Renal pelvis (tissue), 12 donors: ENCODE data around the gene MRTO4. TPM values are rescaled to one million over a fixed set of nuclear protein-coding genes. Genes with fewer than 3 reads are reported as not detected.
"Not testable (repeated sequence)": the region's sequence is repeated elsewhere in the genome, so short reads cannot be mapped to it uniquely, and the experiment has no call there.

ENCODE experiments used
- DNase-seq: peaks from one replicate; pipeline ENCODE4 v3.0.0-alpha.2; 2013
- long read RNA-seq, 16 experiments: transcript quantifications; one replicate each; lab custom pipeline, GENCODE V29; 2026
- polyA plus RNA-seq, 3 donors: library from polyadenylated mRNA; unstranded; fragments of 120-200 nt; gene quantifications; one replicate each; pipeline ENCODE4 v1.2.1, GENCODE V29; 2013; ENCODE audit not compliant: insufficient read length in 3 of 3

Gene MRTO4
- polyA plus RNA-seq: 10 to 100 TPM; 32.5 to 33.7 (median 32.7) TPM
- long read RNA-seq, donor 1, transcript MRTO4-201 (8 exons, 2,315 nt): major isoform, 20 of 21 reads
- long read RNA-seq, donor 1, partial matches to known transcripts: 0 of 21 reads
- long read RNA-seq, donor 1, other reads (novel, unspliced or antisense): 0 of 21 reads
- long read RNA-seq, donor 2, transcript MRTO4-201 (8 exons, 2,315 nt): major isoform, 22 of 27 reads
- long read RNA-seq, donor 2, partial matches to known transcripts: 5 of 27 reads
- long read RNA-seq, donor 2, other reads (novel, unspliced or antisense): 0 of 27 reads
- long read RNA-seq, donor 3, transcript MRTO4-201 (8 exons, 2,315 nt): major isoform, 13 of 24 reads
- long read RNA-seq, donor 3, partial matches to known transcripts: 11 of 24 reads
- long read RNA-seq, donor 3, other reads (novel, unspliced or antisense): 0 of 24 reads
- long read RNA-seq, donor 4, transcript MRTO4-201 (8 exons, 2,315 nt): major isoform, 16 of 16 reads
- long read RNA-seq, donor 4, partial matches to known transcripts: 0 of 16 reads
- long read RNA-seq, donor 4, other reads (novel, unspliced or antisense): 0 of 16 reads
- long read RNA-seq, donor 5, transcript MRTO4-201 (8 exons, 2,315 nt): major isoform, 7 of 7 reads
- long read RNA-seq, donor 5, partial matches to known transcripts: 0 of 7 reads
- long read RNA-seq, donor 5, other reads (novel, unspliced or antisense): 0 of 7 reads
- long read RNA-seq, donor 6, transcript MRTO4-201 (8 exons, 2,315 nt): major isoform, 13 of 13 reads
- long read RNA-seq, donor 6, partial matches to known transcripts: 0 of 13 reads
- long read RNA-seq, donor 6, other reads (novel, unspliced or antisense): 0 of 13 reads
- long read RNA-seq, donor 7, transcript MRTO4-201 (8 exons, 2,315 nt): major isoform, 11 of 201 reads
- long read RNA-seq, donor 7, partial matches to known transcripts: 190 of 201 reads
- long read RNA-seq, donor 7, other reads (novel, unspliced or antisense): 0 of 201 reads
- long read RNA-seq, donor 8, transcript MRTO4-201 (8 exons, 2,315 nt): major isoform, 5 of 5 reads
- long read RNA-seq, donor 8, partial matches to known transcripts: 0 of 5 reads
- long read RNA-seq, donor 8, other reads (novel, unspliced or antisense): 0 of 5 reads
- long read RNA-seq, donor 9, transcript MRTO4-201 (8 exons, 2,315 nt): major isoform, 25 of 25 reads
- long read RNA-seq, donor 9, partial matches to known transcripts: 0 of 25 reads
- long read RNA-seq, donor 9, other reads (novel, unspliced or antisense): 0 of 25 reads
- long read RNA-seq, donor 10, transcript MRTO4-201 (8 exons, 2,315 nt): major isoform, 10 of 10 reads
- long read RNA-seq, donor 10, partial matches to known transcripts: 0 of 10 reads
- long read RNA-seq, donor 10, other reads (novel, unspliced or antisense): 0 of 10 reads
- long read RNA-seq, donor 11, transcript MRTO4-201 (8 exons, 2,315 nt): major isoform, 10 of 11 reads
- long read RNA-seq, donor 11, partial matches to known transcripts: 0 of 11 reads
- long read RNA-seq, donor 11, other reads (novel, unspliced or antisense): 0 of 11 reads
- long read RNA-seq, donor 12, transcript MRTO4-201 (8 exons, 2,315 nt): major isoform, 19 of 19 reads
- long read RNA-seq, donor 12, partial matches to known transcripts: 0 of 19 reads
- long read RNA-seq, donor 12, other reads (novel, unspliced or antisense): 0 of 19 reads
- long read RNA-seq, donor 13, partial matches to known transcripts: 0 of 4 reads
- long read RNA-seq, donor 13, other reads (novel, unspliced or antisense): 0 of 4 reads
- long read RNA-seq, donor 14: 0 reads
- long read RNA-seq, donor 15, transcript MRTO4-201 (8 exons, 2,315 nt): major isoform, 16 of 22 reads
- long read RNA-seq, donor 15, partial matches to known transcripts: 5 of 22 reads
- long read RNA-seq, donor 15, other reads (novel, unspliced or antisense): 0 of 22 reads
- long read RNA-seq, donor 16, transcript MRTO4-201 (8 exons, 2,315 nt): major isoform, 17 of 17 reads
- long read RNA-seq, donor 16, partial matches to known transcripts: 0 of 17 reads
- long read RNA-seq, donor 16, other reads (novel, unspliced or antisense): 0 of 17 reads

- DNase-seq: peak; percentile 86
These were observed at the start of gene MRTO4, which contains the start of gene EMC1 for GRCh38 chr1:19251305-19252196. Gene MRTO4 (plus strand): TSS chr1:19251805. CDS start chr1:19251836, 31 bp downstream. Gene EMC1 (minus strand): TSS chr1:19251524. CDS start chr1:19251509, 15 bp downstream.

- no peak for DNase-seq
These were observed 49.2 kb upstream of the MRTO4 start for GRCh38 chr1:19202396-19202795.

GRCh38 chr1:19203440-19203839, 48.2 kb upstream of the MRTO4 start:
- DNase-seq: no peak

- DNase-seq: no peak
These were observed 46.9 kb upstream of the MRTO4 start for GRCh38 chr1:19204446-19205266.

GRCh38 chr1:19205403-19205802, 46.2 kb upstream of the MRTO4 start:
- DNase-seq: no peak

- DNase-seq: no peak
These were observed 45.8 kb upstream of the MRTO4 start for GRCh38 chr1:19205845-19206244.

- no peak for DNase-seq
These were observed 44.7 kb upstream of the MRTO4 start for GRCh38 chr1:19206947-19207346.

GRCh38 chr1:19208710-19209438, 42.7 kb upstream of the MRTO4 start:
- DNase-seq: no peak

GRCh38 chr1:19209439-19209989, 42.1 kb upstream of the MRTO4 start:
- DNase-seq: peak; percentile 53

- peak; percentile 95 for DNase-seq
These were observed 41.4 kb upstream of the MRTO4 start, which contains the start of gene UBR4 for GRCh38 chr1:19209990-19210771. Gene UBR4 (minus strand): TSS chr1:19210266. CDS start chr1:19210248, 18 bp downstream.

- DNase-seq: peak; percentile 20
These were observed 40.6 kb upstream of the MRTO4 start for GRCh38 chr1:19210772-19211549.

- no peak for DNase-seq
These were observed 39.4 kb upstream of the MRTO4 start for GRCh38 chr1:19212167-19212566.

- no peak for DNase-seq
These were observed 38.0 kb upstream of the MRTO4 start for GRCh38 chr1:19213580-19213979.

GRCh38 chr1:19216585-19216984, 35.0 kb upstream of the MRTO4 start:
- DNase-seq: not testable (repeated sequence)

GRCh38 chr1:19219451-19219850, 32.2 kb upstream of the MRTO4 start:
- no peak for DNase-seq
